ENCODE results near the gene OR13F1. TPM values are rescaled to one million over a fixed set of nuclear protein-coding genes. Genes with fewer than 3 reads are reported as not detected.

Gene OR13F1
- total RNA-seq, 2 experiments from 2014 or later, result not detected

GRCh38 chr9:104536756-104537155 is 32.7 kb downstream of the OR13F1 start, which contains the start of gene OR13C3:
TSS of gene OR13C3 (minus strand) at chr9:104536856. CDS start at chr9:104536723, 133 bp downstream.
- H3K27ac Mint-ChIP-seq, result no peak within 1 kb of the TSS
- no peaks in the 10 kb centered on the region for H3K9me3 Mint-ChIP-seq (ENCODE audit: low read depth)
- H3K36me3 Mint-ChIP-seq (ENCODE audit: low read depth), result no peaks in the 10 kb centered on the region
- H3K4me3 Mint-ChIP-seq, result no peak within 1 kb of the TSS
- H3K27me3 Mint-ChIP-seq, result no peaks in the 10 kb centered on the region
- no peak for ATAC-seq
- intact Hi-C loops (cut with DNase I, micrococcal nuclease), result no loop called here
- CTCF ChIA-PET, result no interaction called here
- POLR2A ChIA-PET, result no interaction called here
- no peak for DNase-seq
- no peaks in the 10 kb centered on the region for H3K4me1 Mint-ChIP-seq

GRCh38 chr9:104539275-104539674 is 35.2 kb downstream of the OR13F1 start:
- no peak for DNase-seq
- no peaks in the 10 kb centered on the region for H3K27me3 Mint-ChIP-seq
- ATAC-seq, result no peak
- H3K4me3 Mint-ChIP-seq, result no peak overlapping the region
- H3K36me3 Mint-ChIP-seq (ENCODE audit: low read depth), result no peaks in the 10 kb centered on the region
- H3K27ac Mint-ChIP-seq, result no peak overlapping the region
- H3K9me3 Mint-ChIP-seq (ENCODE audit: low read depth), result no peaks in the 10 kb centered on the region
- ChIA-PET POLR2A (no interaction called here), CTCF (no interaction called here)
- intact Hi-C loops (cut with DNase I, micrococcal nuclease), result no loop called here
- H3K4me1 Mint-ChIP-seq, result no peaks in the 10 kb centered on the region

GRCh38 chr9:104544644-104545043 is 40.6 kb downstream of the OR13F1 start:
- POLR2A ChIA-PET, result interaction anchor here (0.6 kb wide), 1 partner anchor 216 kb away, joined by 8 read pairs; no protein-coding TSS in a partner anchor
- ATAC-seq (no peak), DNase-seq (no peak)
- Mint-ChIP-seq H3K9me3 (ENCODE audit: low read depth) (no peaks in the 10 kb centered on the region), H3K4me3 (no peak overlapping the region), H3K4me1 (no peaks in the 10 kb centered on the region), H3K36me3 (ENCODE audit: low read depth) (no peaks in the 10 kb centered on the region), H3K27me3 (no peaks in the 10 kb centered on the region), H3K27ac (no peak overlapping the region)
- CTCF ChIA-PET, result no interaction called here
- intact Hi-C loops (cut with DNase I, micrococcal nuclease), result no loop called here

GRCh38 chr9:104553261-104553660 is 49.2 kb downstream of the OR13F1 start:
- DNase-seq, result no peak
- no peak overlapping the region for H3K27ac Mint-ChIP-seq
- H3K27me3 Mint-ChIP-seq, result no peaks in the 10 kb centered on the region
- ATAC-seq, result no peak
- H3K9me3 Mint-ChIP-seq (ENCODE audit: low read depth), result peaks cover 5% of the 10 kb centered on the region
- no peak overlapping the region for H3K4me3 Mint-ChIP-seq
- ChIA-PET CTCF (no interaction called here), POLR2A (no interaction called here)
- intact Hi-C loops (cut with DNase I, micrococcal nuclease), result no loop called here
- no peaks in the 10 kb centered on the region for H3K4me1 Mint-ChIP-seq
- H3K36me3 Mint-ChIP-seq (ENCODE audit: low read depth), result no peaks in the 10 kb centered on the region

Other genes with a start within 250 kb of the OR13F1 start
- not detected for gene OR13C4, start 22.9 kb downstream of the OR13F1 start, total RNA-seq
- gene OR13C3, start 32.6 kb downstream of the OR13F1 start, total RNA-seq, result not detected
- gene OR13C8, start 64.9 kb downstream of the OR13F1 start, total RNA-seq, result not detected
- not detected for gene OR13C5, start 95.2 kb downstream of the OR13F1 start, total RNA-seq
- gene OR13C2, start 101.4 kb downstream of the OR13F1 start, total RNA-seq, result not detected
- not detected for gene OR13C9, start 113.9 kb downstream of the OR13F1 start, total RNA-seq
- gene OR13D1, start 190.3 kb downstream of the OR13F1 start, total RNA-seq, result not detected
- 10 to 100 TPM in 1 of 2 experiments, 1 to 10 TPM in 1; 7.2 to 11.7 TPM for gene NIPSNAP3A, start 243.4 kb downstream of the OR13F1 start, total RNA-seq

All from activated CD4-positive, alpha-beta T cell treated with anti-CD3 and anti-CD28 coated beads for 36 hours (primary cell).